H9 (cell line): Measurements from ENCODE around the gene PTGFRN. TPM values are rescaled to one million over a fixed set of nuclear protein-coding genes. Genes with fewer than 3 reads are reported as not detected.

ENCODE experiments used
- DNase-seq: peaks from one replicate; pipeline ENCODE4 v3.0.0-alpha.2; 2017
- H2AFZ ChIP-seq: one replicate; pipeline ENCODE4 v1.6.1; 2013; ENCODE audit warnings: mild to moderate bottlenecking, low read length, control low read depth, moderate library complexity
- H2AK5ac ChIP-seq: 2 replicates; pipeline ENCODE4 v1.6.1; 2013; ENCODE audit warnings: low read length, control low read depth, mixed read lengths; ENCODE audit not compliant: insufficient read length
- H2BK120ac ChIP-seq: one replicate; pipeline ENCODE4 v1.6.1; 2013; ENCODE audit warnings: low read depth, mild to moderate bottlenecking, low read length, control low read depth, inconsistent platforms; ENCODE audit not compliant: poor library complexity, severe bottlenecking
- H2BK12ac ChIP-seq: 2 replicates; pipeline ENCODE4 v1.6.1; 2013; ENCODE audit warnings: low read length, control low read depth, mixed read lengths, low read depth; ENCODE audit not compliant: insufficient read length
- H2BK15ac ChIP-seq: 2 replicates; pipeline ENCODE4 v1.6.1; 2013; ENCODE audit warnings: low read depth, low read length, control low read depth
- H2BK20ac ChIP-seq: one replicate; pipeline ENCODE4 v1.6.1; 2013; ENCODE audit warnings: low read depth, mild to moderate bottlenecking, low read length, control low read depth, inconsistent platforms; ENCODE audit not compliant: poor library complexity, severe bottlenecking
- H2BK5ac ChIP-seq: 2 replicates; pipeline ENCODE4 v1.6.1; 2013; ENCODE audit warnings: low read length, control low read depth, mixed read lengths; ENCODE audit not compliant: insufficient read length
- H3K14ac ChIP-seq: 2 replicates; pipeline ENCODE4 v1.6.1; 2013; ENCODE audit warnings: low read length, control low read depth; ENCODE audit not compliant: insufficient read depth
- H3K18ac ChIP-seq: 2 replicates; pipeline ENCODE4 v1.6.1; 2013; ENCODE audit warnings: low read depth, mild to moderate bottlenecking, mixed read lengths, low read length, control low read depth; ENCODE audit not compliant: insufficient read length
- H3K23ac ChIP-seq: 2 replicates; pipeline ENCODE4 v1.6.1; 2013; ENCODE audit warnings: low read length, control low read depth, mixed read lengths, low read depth; ENCODE audit not compliant: insufficient read length
- H3K23me2 ChIP-seq: 2 replicates; pipeline ENCODE4 v1.6.1; 2013; ENCODE audit warnings: low read depth, mild to moderate bottlenecking, mixed read lengths, low read length, control low read depth; ENCODE audit not compliant: insufficient read length, poor library complexity, severe bottlenecking
- H3K27ac ChIP-seq: 2 replicates; pipeline ENCODE4 v1.5.1; 2013; ENCODE audit warnings: low read length, control low read depth, mixed read lengths, low read depth; ENCODE audit not compliant: insufficient read length
- H3K27me3 ChIP-seq: 2 replicates; pipeline ENCODE4 v1.6.1; 2013; ENCODE audit warnings: low read length, control low read depth, inconsistent platforms; ENCODE audit not compliant: insufficient read depth
- H3K4ac ChIP-seq: 2 replicates; pipeline ENCODE4 v1.6.1; 2013; ENCODE audit warnings: low read depth, mild to moderate bottlenecking, control low read depth, inconsistent platforms, low read length, moderate library complexity
- H3K4me1 ChIP-seq: 2 replicates; pipeline ENCODE4 v1.6.1; 2013; ENCODE audit warnings: low read length, control low read depth, inconsistent platforms; ENCODE audit not compliant: insufficient read depth
- H3K4me2 ChIP-seq: 2 replicates; pipeline ENCODE4 v1.6.1; 2013; ENCODE audit warnings: low read length, control low read depth, mixed read lengths; ENCODE audit not compliant: insufficient read length, insufficient read depth
- H3K56ac ChIP-seq: 2 replicates; pipeline ENCODE4 v1.6.1; 2013; ENCODE audit warnings: low read depth, mild to moderate bottlenecking, mixed read lengths, low read length, control low read depth; ENCODE audit not compliant: insufficient read length
- H3K79me1 ChIP-seq: 2 replicates; pipeline ENCODE4 v1.6.1; 2013; ENCODE audit warnings: low read depth, mild to moderate bottlenecking, moderate library complexity, low read length, control low read depth, inconsistent platforms; ENCODE audit not compliant: insufficient read depth, poor library complexity, severe bottlenecking
- H3K79me2 ChIP-seq: 2 replicates; pipeline ENCODE4 v1.6.1; 2013; ENCODE audit warnings: low read length, control low read depth, inconsistent platforms; ENCODE audit not compliant: insufficient read depth
- H3K9ac ChIP-seq: 2 replicates; pipeline ENCODE4 v1.6.1; 2013; ENCODE audit warnings: low read length, control low read depth, mixed read lengths; ENCODE audit not compliant: insufficient read length; ENCODE audit errors: extremely low read depth
- H3K9me3 ChIP-seq: one replicate; pipeline ENCODE4 v1.6.1; 2013; ENCODE audit warnings: low read depth, low read length, inconsistent platforms; ENCODE audit not compliant: control insufficient read depth
- H3T11ph ChIP-seq: one replicate; pipeline ENCODE4 v1.6.1; 2013; ENCODE audit warnings: mild to moderate bottlenecking, low read length, control low read depth, inconsistent platforms
- H4K20me1 ChIP-seq: one replicate; pipeline ENCODE4 v1.6.1; 2013; ENCODE audit not compliant: control insufficient read depth, insufficient read length, insufficient read depth
- H4K5ac ChIP-seq: 2 replicates; pipeline ENCODE4 v1.6.1; 2013; ENCODE audit warnings: low read depth, mild to moderate bottlenecking, mixed read lengths, low read length, control low read depth; ENCODE audit not compliant: insufficient read length
- H4K8ac ChIP-seq: replicated peaks from 2 replicates; pipeline ENCODE4 v1.6.1; 2013; ENCODE audit warnings: low read length, control low read depth, mixed read lengths, low read depth; ENCODE audit not compliant: insufficient read length
- H4K91ac ChIP-seq: 2 replicates; pipeline ENCODE4 v1.6.1; 2013; ENCODE audit warnings: low read depth, mild to moderate bottlenecking, moderate library complexity, mixed read lengths, low read length, control low read depth; ENCODE audit not compliant: insufficient read length
- H3K27ac Mint-ChIP-seq, 3 experiments: 2 replicates in 2 of 3; 3 replicates in 1 of 3; pipeline ENCODE4 v1.8.0; 2020 to 2021; ENCODE audit warnings: mixed read lengths in 3 of 3, mild to moderate bottlenecking in 1 of 3, moderate library complexity in 1 of 3
- H3K27me3 Mint-ChIP-seq: 2 replicates; pipeline ENCODE4 v1.8.0; 2021; ENCODE audit warnings: low read depth, mild to moderate bottlenecking, moderate library complexity, mixed read lengths
- H3K36me3 Mint-ChIP-seq, 3 experiments: 2 replicates in 2 of 3; 3 replicates in 1 of 3; pipeline ENCODE4 v1.8.0; 2020 to 2021; ENCODE audit warnings: low read depth in 3 of 3, mixed read lengths in 3 of 3; ENCODE audit not compliant: insufficient read depth in 1 of 3
- H3K4me1 Mint-ChIP-seq, 2 experiments: 2 replicates each; pipeline ENCODE4 v1.8.0; 2020; ENCODE audit warnings: mixed read lengths in 2 of 2
- H3K4me3 Mint-ChIP-seq, 2 experiments: 2 replicates in 1 of 2; 3 replicates in 1 of 2; pipeline ENCODE4 v1.8.0; 2020 to 2021; ENCODE audit warnings: mild to moderate bottlenecking in 2 of 2, mixed read lengths in 2 of 2, moderate library complexity in 1 of 2
- H3K9me3 Mint-ChIP-seq, 2 experiments: 2 replicates in 1 of 2; 3 replicates in 1 of 2; pipeline ENCODE4 v1.8.0; 2020; ENCODE audit warnings: mild to moderate bottlenecking in 2 of 2, mixed read lengths in 2 of 2, moderate library complexity in 1 of 2
- WGBS: extraction: QIAGEN DNeasy Blood & Tissue Kit; methylation state at CpG from one replicate; pipeline ENCODE4 v1.1.7; 2013; ENCODE audit warnings: missing lambda C conversion rate, low lambda C conversion rate, mixed read lengths; ENCODE audit not compliant: insufficient read length; ENCODE audit errors: extremely low coverage; 5-methylcytosine and 5-hydroxymethylcytosine counted together
- total RNA-seq: library from RNA; stranded (reverse); gene quantifications from 2 replicates; pipeline ENCODE4 v1.2.1, GENCODE V29; 2021
- TF ChIP-seq, protein P1 (sequence below): fragments of 200-600 bp; sonication (generic); conservative IDR thresholded peaks from 3 replicates; pipeline ENCODE4 v1.8.0; 2021; ENCODE audit warnings: antibody characterized with exemption, mild to moderate bottlenecking

Gene PTGFRN
- total RNA-seq, 1 experiment from 2014 or later: 26.3 TPM

DNA sequence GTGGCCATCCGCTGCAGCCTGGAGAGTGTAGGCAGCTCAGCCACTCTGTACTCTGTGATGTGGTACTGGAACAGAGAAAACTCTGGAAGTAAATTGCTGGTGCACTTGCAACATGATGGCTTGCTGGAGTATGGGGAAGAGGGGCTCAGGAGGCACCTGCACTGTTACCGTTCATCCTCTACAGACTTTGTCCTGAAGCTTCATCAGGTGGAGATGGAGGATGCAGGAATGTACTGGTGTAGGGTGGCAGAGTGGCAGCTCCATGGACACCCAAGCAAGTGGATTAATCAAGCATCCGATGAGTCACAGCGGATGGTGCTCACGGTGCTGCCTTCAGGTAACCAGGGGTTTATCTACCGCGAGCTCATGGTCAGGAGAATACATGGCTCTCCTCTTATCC lies 115.9 kb downstream of the PTGFRN start:
- H3K4me2 ChIP-seq: no peak overlapping the region
- no peak overlapping the region for H2BK5ac ChIP-seq
- no peak overlapping the region for H2AFZ ChIP-seq
- no peaks in the 10 kb centered on the region for H3K4me1 Mint-ChIP-seq
- H3K9me3 ChIP-seq: no peaks in the 10 kb centered on the region
- no peak overlapping the region for H2BK12ac ChIP-seq
- H3K27ac ChIP-seq: no peak overlapping the region
- no peaks in the 10 kb centered on the region for H3K79me2 ChIP-seq
- H4K20me1 ChIP-seq: no peaks in the 10 kb centered on the region
- H3K18ac ChIP-seq: no peak overlapping the region
- no peak overlapping the region for H3K27ac Mint-ChIP-seq
- H4K5ac ChIP-seq: no peak overlapping the region
- no peak overlapping the region for H3K23ac ChIP-seq
- TF ChIP-seq, protein P1, sequence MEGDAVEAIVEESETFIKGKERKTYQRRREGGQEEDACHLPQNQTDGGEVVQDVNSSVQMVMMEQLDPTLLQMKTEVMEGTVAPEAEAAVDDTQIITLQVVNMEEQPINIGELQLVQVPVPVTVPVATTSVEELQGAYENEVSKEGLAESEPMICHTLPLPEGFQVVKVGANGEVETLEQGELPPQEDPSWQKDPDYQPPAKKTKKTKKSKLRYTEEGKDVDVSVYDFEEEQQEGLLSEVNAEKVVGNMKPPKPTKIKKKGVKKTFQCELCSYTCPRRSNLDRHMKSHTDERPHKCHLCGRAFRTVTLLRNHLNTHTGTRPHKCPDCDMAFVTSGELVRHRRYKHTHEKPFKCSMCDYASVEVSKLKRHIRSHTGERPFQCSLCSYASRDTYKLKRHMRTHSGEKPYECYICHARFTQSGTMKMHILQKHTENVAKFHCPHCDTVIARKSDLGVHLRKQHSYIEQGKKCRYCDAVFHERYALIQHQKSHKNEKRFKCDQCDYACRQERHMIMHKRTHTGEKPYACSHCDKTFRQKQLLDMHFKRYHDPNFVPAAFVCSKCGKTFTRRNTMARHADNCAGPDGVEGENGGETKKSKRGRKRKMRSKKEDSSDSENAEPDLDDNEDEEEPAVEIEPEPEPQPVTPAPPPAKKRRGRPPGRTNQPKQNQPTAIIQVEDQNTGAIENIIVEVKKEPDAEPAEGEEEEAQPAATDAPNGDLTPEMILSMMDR: no peak
- H3K4me1 ChIP-seq: no peaks in the 10 kb centered on the region
- no peak overlapping the region for H3K4me3 Mint-ChIP-seq
- H3K56ac ChIP-seq: no peak overlapping the region
- no peak overlapping the region for H3K4ac ChIP-seq
- no peak overlapping the region for H2BK20ac ChIP-seq
- no peaks in the 10 kb centered on the region for H3K23me2 ChIP-seq
- H2BK15ac ChIP-seq: no peak overlapping the region
- H2AK5ac ChIP-seq: no peak overlapping the region
- no peak overlapping the region for H2BK120ac ChIP-seq
- H3K27me3 Mint-ChIP-seq: no peaks in the 10 kb centered on the region
- H3K9me3 Mint-ChIP-seq: no peaks in the 10 kb centered on the region
- no peak for DNase-seq
- no peak overlapping the region for H3K14ac ChIP-seq
- H3K27me3 ChIP-seq: no peaks in the 10 kb centered on the region
- no peak overlapping the region for H4K91ac ChIP-seq
- no peak overlapping the region for H3K9ac ChIP-seq
- H3K79me1 ChIP-seq: no peaks in the 10 kb centered on the region
- no peaks in the 10 kb centered on the region for H3K36me3 Mint-ChIP-seq
- H4K8ac ChIP-seq: no peak overlapping the region
- no peak overlapping the region for H3T11ph ChIP-seq
- WGBS: no CpG with 5 or more reads among the region's 7 CpGs
